ENCODE data around the gene ADAMTS10.

DNA sequence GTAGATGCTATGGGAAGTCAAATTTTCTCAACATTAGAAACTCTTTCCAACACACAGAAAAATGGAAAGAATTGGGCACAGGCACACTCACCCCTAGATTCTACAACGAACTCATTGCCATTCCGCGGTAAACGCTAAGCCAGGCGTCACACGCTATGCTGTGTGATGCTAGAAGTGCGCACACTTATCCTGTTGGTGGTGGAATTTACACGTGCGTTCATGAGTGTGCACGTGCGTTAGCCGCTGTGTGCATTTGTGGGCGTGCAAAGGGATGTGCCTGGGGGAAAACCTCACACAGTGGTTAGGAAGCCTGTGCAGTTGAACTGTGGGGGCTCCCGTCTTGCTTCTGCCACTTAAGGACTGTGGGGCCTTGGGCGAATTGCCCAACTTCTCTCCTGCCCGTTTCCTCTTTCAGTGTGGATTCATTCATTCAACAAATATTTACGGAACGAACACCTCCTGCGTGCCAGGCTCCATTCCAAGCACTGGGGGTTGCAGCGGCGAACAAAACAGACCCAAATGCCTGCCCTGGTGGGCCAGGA lies 27.6 kb upstream of the ADAMTS10 start:
- TF ChIP-seq, protein P1, sequence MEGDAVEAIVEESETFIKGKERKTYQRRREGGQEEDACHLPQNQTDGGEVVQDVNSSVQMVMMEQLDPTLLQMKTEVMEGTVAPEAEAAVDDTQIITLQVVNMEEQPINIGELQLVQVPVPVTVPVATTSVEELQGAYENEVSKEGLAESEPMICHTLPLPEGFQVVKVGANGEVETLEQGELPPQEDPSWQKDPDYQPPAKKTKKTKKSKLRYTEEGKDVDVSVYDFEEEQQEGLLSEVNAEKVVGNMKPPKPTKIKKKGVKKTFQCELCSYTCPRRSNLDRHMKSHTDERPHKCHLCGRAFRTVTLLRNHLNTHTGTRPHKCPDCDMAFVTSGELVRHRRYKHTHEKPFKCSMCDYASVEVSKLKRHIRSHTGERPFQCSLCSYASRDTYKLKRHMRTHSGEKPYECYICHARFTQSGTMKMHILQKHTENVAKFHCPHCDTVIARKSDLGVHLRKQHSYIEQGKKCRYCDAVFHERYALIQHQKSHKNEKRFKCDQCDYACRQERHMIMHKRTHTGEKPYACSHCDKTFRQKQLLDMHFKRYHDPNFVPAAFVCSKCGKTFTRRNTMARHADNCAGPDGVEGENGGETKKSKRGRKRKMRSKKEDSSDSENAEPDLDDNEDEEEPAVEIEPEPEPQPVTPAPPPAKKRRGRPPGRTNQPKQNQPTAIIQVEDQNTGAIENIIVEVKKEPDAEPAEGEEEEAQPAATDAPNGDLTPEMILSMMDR (IDR thresholded peaks at IDR 0.05; ENCODE audit: low read length): no peak
- TF ChIP-seq EZH2phosphoT487 (IDR thresholded peaks at IDR 0.05; ENCODE audit: low read length) (no peak), EZH2 (optimal IDR thresholded peaks at IDR 0.05; ENCODE audit: low read depth, low read length) (no peak)
